GM21526 (cell line): ENCODE measurements around the gene PDGFB.

Source experiments
- ATAC-seq: cut with Tn5 transposase; IDR thresholded peaks from one replicate; pipeline ENCODE4 v1.9.1; 2021; ENCODE audit warnings: moderate library complexity; ENCODE audit not compliant: unreplicated experiment, low FRiP score

PDGFB gene

GRCh38 chr22:39277142-39277607, 32.4 kb upstream of the PDGFB start:
- ATAC-seq: no peak

GRCh38 chr22:39276440-39277141, 31.8 kb upstream of the PDGFB start:
- ATAC-seq: no peak

- ATAC-seq: no peak
These were observed 31.1 kb upstream of the PDGFB start for GRCh38 chr22:39275814-39276439.

- ATAC-seq: no peak
These were observed 29.4 kb upstream of the PDGFB start for GRCh38 chr22:39273950-39274887.

- no peak for ATAC-seq
These were observed 26.0 kb upstream of the PDGFB start for GRCh38 chr22:39270792-39271191.

GRCh38 chr22:39270280-39270679, 25.5 kb upstream of the PDGFB start:
- no peak for ATAC-seq

- no peak for ATAC-seq
These were observed 24.5 kb upstream of the PDGFB start for GRCh38 chr22:39269095-39269790.

DNA sequence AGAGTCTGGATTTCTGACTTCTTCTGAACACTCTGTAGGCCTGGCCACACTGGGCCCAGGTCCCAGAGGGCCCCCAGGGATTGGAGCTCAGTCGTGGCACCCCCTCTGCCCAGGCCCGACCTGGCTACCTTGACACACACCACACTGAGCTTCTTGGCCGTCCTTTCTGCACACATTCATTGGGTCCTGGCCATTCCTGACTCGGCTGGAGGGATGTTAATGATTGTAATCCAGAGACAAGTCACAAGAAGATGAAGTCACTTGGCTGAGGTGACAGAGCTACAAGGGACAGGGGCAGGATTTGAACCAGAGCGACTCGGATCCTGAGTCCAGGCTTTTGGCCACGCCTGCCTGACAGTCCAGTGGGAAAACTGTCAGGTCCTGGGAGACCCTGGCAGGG, 23.9 kb upstream of the PDGFB start:
- no peak for ATAC-seq

- no peak for ATAC-seq
These were observed 23.2 kb upstream of the PDGFB start for GRCh38 chr22:39267974-39268373.

GRCh38 chr22:39266398-39267030, 21.7 kb upstream of the PDGFB start:
- peak; percentile 51 for ATAC-seq

DNA sequence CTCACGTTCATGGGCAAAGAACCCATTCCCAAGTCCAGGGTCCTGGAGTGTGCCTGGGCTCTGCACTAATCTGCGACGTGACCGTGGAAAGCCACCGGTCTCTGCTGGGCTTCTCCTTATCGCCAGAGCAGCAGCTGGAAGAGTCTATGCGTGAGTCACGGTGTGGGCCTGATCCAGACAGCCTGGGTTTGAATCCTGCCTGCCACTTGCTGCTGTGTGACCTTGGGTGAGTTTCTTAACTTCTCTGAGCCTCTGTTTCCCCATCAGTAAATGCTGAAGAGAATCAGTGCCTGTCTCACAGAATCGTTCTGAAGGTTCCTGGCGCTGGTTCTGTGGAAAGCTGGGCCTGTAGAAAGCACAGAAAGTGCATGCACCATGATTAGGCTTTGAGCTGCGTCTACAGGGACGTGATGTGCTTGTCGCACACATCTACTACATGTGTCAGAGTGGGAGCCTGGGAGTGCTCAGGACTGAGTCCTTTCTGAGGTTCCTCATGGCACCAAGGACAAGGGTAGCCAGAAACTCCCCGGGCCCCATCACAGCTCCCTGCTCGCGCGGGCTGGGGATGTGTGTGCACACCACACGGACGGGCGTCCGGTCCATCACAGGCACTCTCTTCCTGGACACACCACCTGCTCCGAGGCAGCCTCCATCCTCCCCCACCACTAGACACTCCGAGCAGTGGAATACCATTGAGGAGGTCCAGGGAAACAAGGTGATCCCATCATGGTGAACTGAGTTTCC, 20.5 kb upstream of the PDGFB start:
- ATAC-seq: no peak

GRCh38 chr22:39264349-39265038, 19.7 kb upstream of the PDGFB start:
- ATAC-seq: no peak

- ATAC-seq: no peak
These were observed 19.0 kb upstream of the PDGFB start for GRCh38 chr22:39263626-39264348.

- no peak for ATAC-seq
These were observed 14.9 kb upstream of the PDGFB start for GRCh38 chr22:39259666-39260065.

- ATAC-seq: no peak
These were observed 13.2 kb upstream of the PDGFB start for GRCh38 chr22:39257901-39258475.

GRCh38 chr22:39256979-39257378, 12.2 kb upstream of the PDGFB start:
- ATAC-seq: no peak

DNA sequence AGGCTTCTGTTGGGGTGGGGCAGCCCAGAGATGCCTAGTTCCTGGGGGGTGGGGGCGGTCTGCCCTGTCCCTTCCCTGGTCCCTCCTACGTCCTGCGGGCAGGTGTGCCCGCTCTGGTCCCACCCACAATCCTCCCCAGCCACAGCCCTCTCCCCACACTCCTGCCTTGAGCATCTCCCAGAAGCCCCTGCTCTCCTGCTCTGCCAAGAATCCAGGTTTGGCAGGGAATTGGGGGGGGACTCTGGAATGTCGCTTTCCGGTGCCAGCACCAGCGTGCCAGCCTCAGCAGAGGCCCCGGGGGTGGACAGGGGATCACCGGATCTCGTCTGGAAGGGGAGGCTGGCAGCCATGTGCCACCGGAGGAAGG, 11.4 kb upstream of the PDGFB start:
- ATAC-seq: no peak
